GM12878 (cell line): Measurements from ENCODE around the gene STK32B. TPM values are rescaled to one million over a fixed set of nuclear protein-coding genes. Genes with fewer than 3 reads are reported as not detected.

Experiments used
- ATAC-seq: fragments of 200-7000 bp; cut with Tn5 transposase; 3 replicates; pipeline ENCODE4 v1.9.1; 2020; ENCODE audit warnings: mild to moderate bottlenecking, moderate library complexity
- BruUV-seq: library from RNA; stranded (reverse); fragments of 400-500 nt; replicated peaks from 2 replicates; lab custom pipeline; 2021; lab: Mats Ljungman, UMichigan
- CTCF ChIA-PET: fragments of 300-600 bp; sonication (Branson Sonifier 250); formaldehyde crosslinking; extraction: SDS; loops from one replicate; lab custom pipeline; 2021; ENCODE audit warnings: inconsistent platforms; lab: Yijun Ruan, JAX
- POLR2A ChIA-PET: fragments of 350-600 bp; formaldehyde crosslinking; extraction: SDS; loops from one replicate; lab custom pipeline; 2021; ENCODE audit warnings: inconsistent platforms; lab: Charles Lee
- RAD21 ChIA-PET: fragments of 300-600 bp; sonication (Branson Sonifier 250); formaldehyde crosslinking; loops from one replicate; lab custom pipeline; 2023; ENCODE audit warnings: antibody characterized with exemption; ENCODE audit not compliant: unreplicated experiment; lab: Charles Lee
- SMC1A ChIA-PET: fragments of 300-600 bp; sonication (Branson Sonifier 250); formaldehyde crosslinking; loops from one replicate; lab custom pipeline; 2023; ENCODE audit not compliant: unreplicated experiment, uncharacterized antibody; lab: Charles Lee
- DNase-seq: peaks from one replicate; pipeline ENCODE4 v3.0.0-alpha.2; 2011; ENCODE audit warnings: low read depth, low spot score
- FAIRE-seq: peaks from 3 replicates; lab custom pipeline; 2011; peaks lifted over from hg19 to GRCh38; lab: Jason Lieb, UNC
- H2AFZ ChIP-seq: 2 replicates; pipeline ENCODE4 v1.6.0; 2011; ENCODE audit warnings: low read depth, low read length, control low read depth; ENCODE audit not compliant: control insufficient read depth
- H3K27ac ChIP-seq: 2 replicates; pipeline ENCODE4 v1.5.1; 2011; ENCODE audit warnings: control low read depth; ENCODE audit not compliant: control insufficient read depth, insufficient read depth
- H3K27me3 ChIP-seq, 2 experiments: replicated peaks in 1 of 2; 2 replicates each; pipeline versions ENCODE4 v1.6.0 to v1.6.1; 2011; ENCODE audit warnings: low read length in 1 of 2; ENCODE audit not compliant: control insufficient read depth in 2 of 2, insufficient read depth in 2 of 2
- H3K36me3 ChIP-seq, 2 experiments: 2 replicates each; pipeline ENCODE4 v1.5.1; 2011; ENCODE audit warnings: low read length in 1 of 2; ENCODE audit not compliant: control insufficient read depth in 2 of 2, insufficient read depth in 2 of 2
- H3K4me1 ChIP-seq: 2 replicates; pipeline ENCODE4 v1.6.1; 2011; ENCODE audit warnings: mild to moderate bottlenecking, low read length, moderate library complexity, mixed read lengths; ENCODE audit not compliant: control insufficient read depth, insufficient read depth
- H3K4me2 ChIP-seq: 2 replicates; pipeline ENCODE4 v1.6.0; 2011; ENCODE audit warnings: control low read depth; ENCODE audit not compliant: control insufficient read depth, insufficient read depth
- H3K4me3 ChIP-seq: fragments of 200-600 bp; sonication (generic); 2 replicates; pipeline ENCODE4 v1.5.1; 2016
- H3K79me2 ChIP-seq: 2 replicates; pipeline ENCODE4 v1.6.0; 2011; ENCODE audit warnings: low read length; ENCODE audit not compliant: control insufficient read depth, insufficient read depth
- H3K9ac ChIP-seq: 2 replicates; pipeline ENCODE4 v1.8.0; 2011; ENCODE audit warnings: low read length, control low read depth, mixed read lengths; ENCODE audit not compliant: control insufficient read depth, insufficient read depth
- H3K9me3 ChIP-seq: replicated peaks from 3 replicates; pipeline ENCODE4 v1.5.1; 2011; ENCODE audit warnings: mild to moderate bottlenecking, low read length; ENCODE audit not compliant: control insufficient read depth, insufficient read depth
- H4K20me1 ChIP-seq: 2 replicates; pipeline ENCODE4 v1.6.0; 2011; ENCODE audit not compliant: control insufficient read depth, insufficient read depth
- BACH1 ChIP-seq: fragments of 450-650 bp; IDR thresholded peaks from 2 replicates; pipeline ENCODE4 v1.6.1; 2017; ENCODE audit warnings: mild to moderate bottlenecking, borderline replicate concordance
- BMI1 ChIP-seq: fragments of 450-650 bp; IDR thresholded peaks from 2 replicates; pipeline ENCODE4 v1.6.1; 2016; ENCODE audit warnings: mild to moderate bottlenecking, moderate library complexity, borderline replicate concordance
- CEBPB ChIP-seq, 2 experiments: fragments of 150-350 bp in 1 of 2; IDR thresholded peaks; 2 replicates each; pipeline ENCODE4 v1.6.1; 2012 to 2014; ENCODE audit warnings: low read depth in 2 of 2, low read length in 2 of 2, borderline replicate concordance in 1 of 2, inconsistent platforms in 1 of 2
- CHD4 ChIP-seq: fragments of 200-600 bp; sonication (generic); IDR thresholded peaks from 2 replicates; pipeline ENCODE4 v1.6.1; 2016; ENCODE audit warnings: mild to moderate bottlenecking
- DPF2 ChIP-seq: fragments of 450-650 bp; IDR thresholded peaks from 2 replicates; pipeline ENCODE4 v1.6.1; 2017; ENCODE audit warnings: mild to moderate bottlenecking
- KLF5 ChIP-seq: fragments of 450-650 bp; IDR thresholded peaks from 2 replicates; pipeline ENCODE4 v1.6.1; 2014; ENCODE audit warnings: mild to moderate bottlenecking; ENCODE audit not compliant: partially characterized antibody
- MEF2A ChIP-seq: IDR thresholded peaks from 2 replicates; pipeline ENCODE4 v1.6.1; 2011; ENCODE audit warnings: low read depth, mild to moderate bottlenecking, low read length, moderate library complexity; ENCODE audit not compliant: insufficient read depth
- MEF2B ChIP-seq: fragments of 450-650 bp; IDR thresholded peaks from 2 replicates; pipeline ENCODE4 v1.6.1; 2018; ENCODE audit warnings: mild to moderate bottlenecking, moderate library complexity; ENCODE audit not compliant: partially characterized antibody, poor library complexity, severe bottlenecking
- SMAD1 ChIP-seq: fragments of 450-650 bp; IDR thresholded peaks from 2 replicates; pipeline ENCODE4 v1.6.1; 2018; ENCODE audit warnings: mild to moderate bottlenecking, low read depth; ENCODE audit not compliant: partially characterized antibody
- STAT3 ChIP-seq: IDR thresholded peaks from 2 replicates; pipeline ENCODE4 v1.6.1; 2011; ENCODE audit warnings: low read depth, low read length, improper control_type of control experiment
- ZNF24 ChIP-seq: fragments of 450-650 bp; IDR thresholded peaks from 2 replicates; pipeline ENCODE4 v1.6.1; 2017; ENCODE audit warnings: antibody characterized with exemption, mild to moderate bottlenecking
- WGBS: methylation state at CpG from one replicate; pipeline ENCODE4 v1.1.6; 2016; ENCODE audit warnings: low lambda C conversion rate; ENCODE audit not compliant: insufficient replicate concordance, insufficient coverage; ENCODE audit errors: missing lambda C conversion rate; 5-methylcytosine and 5-hydroxymethylcytosine counted together
- in situ Hi-C: fragments of 300-500 bp; cut with MboI; formaldehyde crosslinking; loops from 9 replicates; pipeline ENCODE4 v1.14.3; 2018; ENCODE audit warnings: mixed read lengths
- intact Hi-C: fragments of 100-400 bp; cut with micrococcal nuclease; formaldehyde crosslinking; loops from one replicate; pipeline ENCODE4 v1.14.2; 2022; ENCODE audit not compliant: unreplicated experiment
- polyA plus RNA-seq, 11 experiments: library from polyadenylated mRNA; depleted of rRNA in 4 of 11; unstranded in 6 of 11; stranded (reverse) in 5 of 11; fragments of >200 nt; fragmentation: Nextera tagmentation in 4 of 11; fragmentation: Illumina TruSeq in 1 of 11; extraction: Ambion mirVana in 4 of 11; extraction: Trizol in 1 of 11; gene quantifications; 1 replicate in 1 of 11; 2 replicates in 10 of 11; pipeline versions ENCODE4 v1.2.1 to v1.2.3, GENCODE V29; 2011 to 2016; ENCODE audit warnings: inconsistent platforms in 2 of 11, missing spikeins in 2 of 11, low read depth in 1 of 11
- total RNA-seq, 4 experiments: library from RNA; depleted of rRNA in 3 of 4; stranded (reverse); fragments of >200 nt in 3 of 4; fragmentation: Illumina TruSeq in 1 of 4; extraction: Trizol in 1 of 4; gene quantifications; 2 replicates each; pipeline versions ENCODE4 v1.2.1 to v1.2.3, GENCODE V29; 2013 to 2021

Gene STK32B
- total and polyA plus RNA-seq, 10 of the 15 experiments (the other 5 are each of a cell fraction or from before 2014, with no cell fraction given), result 0.04 to 0.12 (median 0.08) TPM; not detected in 7

- CTCF ChIA-PET, result no interaction called here
- H4K20me1 ChIP-seq, result no peaks in the 10 kb centered on the region
- TF ChIP-seq DPF2, result no peak
- no peak for TF ChIP-seq SMAD1
- no peak for TF ChIP-seq BACH1
- TF ChIP-seq MEF2B, result no peak
- no peak for TF ChIP-seq STAT3
- no peak for TF ChIP-seq BMI1
- no peak for TF ChIP-seq KLF5
- no peak for TF ChIP-seq CHD4
- TF ChIP-seq MEF2A, result no peak
- no peak for TF ChIP-seq ZNF24
- no peak for TF ChIP-seq CEBPB (IDR thresholded peaks at IDR 0.05; ENCODE audit: borderline replicate concordance in 1 of 2, low read depth in 2 of 2, low read length in 2 of 2)
- FAIRE-seq (no peak), DNase-seq (no peak), ATAC-seq (no peak)
- in situ Hi-C loops, result no loop called here
- H3K9me3 ChIP-seq, result no peaks in the 10 kb centered on the region
- SMC1A ChIA-PET, result no interaction called here
- H3K27ac ChIP-seq, result no peak overlapping the region
- H3K4me2 ChIP-seq, result no peak overlapping the region
- no peaks in the 10 kb centered on the region for H3K27me3 ChIP-seq
- H3K4me1 ChIP-seq, result no peaks in the 10 kb centered on the region
- H2AFZ ChIP-seq, result no peak overlapping the region
- intact Hi-C loops, result no loop called here
- no peaks in the 10 kb centered on the region for H3K36me3 ChIP-seq
- RAD21 ChIA-PET, result no interaction called here
- no peak overlapping the region for H3K4me3 ChIP-seq
- POLR2A ChIA-PET, result no interaction called here
- H3K9ac ChIP-seq, result no peak overlapping the region
- BruUV-seq, result no TSS peak
- WGBS, result 42% methylated on average over 7 of the region's 7 CpGs
- H3K79me2 ChIP-seq, result no peaks in the 10 kb centered on the region
Measured at GRCh38 chr4:5284517-5284916, 233.2 kb downstream of the STK32B start.
